Keratinocyte (primary cell): ENCODE measurements around the gene ALOX15. TPM values are rescaled to one million over a fixed set of nuclear protein-coding genes. Genes with fewer than 3 reads are reported as not detected.
"Not testable (repeated sequence)": the region's sequence is repeated elsewhere in the genome, so short reads cannot be mapped to it uniquely, and the experiment has no call there.

Source experiments
- DNase-seq: peaks from one replicate; pipeline ENCODE4 v3.0.0-alpha.2; 2011; ENCODE audit warnings: low read depth, missing footprints, low spot score
- FAIRE-seq: peaks from 2 replicates; lab custom pipeline; 2011; peaks lifted over from hg19 to GRCh38; lab: Jason Lieb, UNC
- H2AFZ ChIP-seq: 2 replicates; pipeline ENCODE4 v1.6.0; 2012; ENCODE audit warnings: low read length, control low read depth, inconsistent platforms; ENCODE audit not compliant: control insufficient read depth
- H3K27ac ChIP-seq: 2 replicates; pipeline ENCODE4 v1.5.1; 2011; ENCODE audit warnings: low read length; ENCODE audit not compliant: control insufficient read depth, insufficient read depth
- H3K27me3 ChIP-seq: 3 replicates; pipeline ENCODE4 v1.6.0; 2011; ENCODE audit warnings: low read length; ENCODE audit not compliant: control insufficient read depth, insufficient read depth; ENCODE audit errors: extremely low read depth
- H3K36me3 ChIP-seq, 2 experiments: 2 replicates in 1 of 2; 3 replicates in 1 of 2; pipeline ENCODE4 v1.5.1; 2011; ENCODE audit warnings: low read length in 2 of 2, mild to moderate bottlenecking in 1 of 2; ENCODE audit not compliant: control insufficient read depth in 2 of 2, insufficient read depth in 2 of 2; ENCODE audit errors: extremely low read depth in 1 of 2
- H3K4me1 ChIP-seq: 3 replicates; pipeline ENCODE4 v1.5.1; 2011; ENCODE audit warnings: low read length; ENCODE audit not compliant: control insufficient read depth, insufficient read depth; ENCODE audit errors: extremely low read depth
- H3K4me2 ChIP-seq: 3 replicates; pipeline ENCODE4 v1.6.0; 2011; ENCODE audit warnings: low read depth, low read length; ENCODE audit not compliant: control insufficient read depth, insufficient read depth; ENCODE audit errors: extremely low read depth
- H3K4me3 ChIP-seq, 3 experiments: fragments of 200-600 bp in 1 of 3; sonication (generic) in 1 of 3; 2 replicates in 2 of 3; 3 replicates in 1 of 3; pipeline ENCODE4 v1.5.1; 2011 to 2016; ENCODE audit warnings: low read length in 3 of 3, mild to moderate bottlenecking in 3 of 3, control low read depth in 2 of 3, inconsistent platforms in 1 of 3, low read depth in 1 of 3, mixed read lengths in 1 of 3, mixed run types in 1 of 3, moderate library complexity in 1 of 3; ENCODE audit not compliant: control insufficient read depth in 2 of 3, insufficient read depth in 2 of 3; ENCODE audit errors: extremely low read depth in 1 of 3
- H3K79me2 ChIP-seq: 2 replicates; pipeline ENCODE4 v1.6.0; 2012; ENCODE audit warnings: low read length; ENCODE audit not compliant: control insufficient read depth, insufficient read depth
- H3K9ac ChIP-seq: 3 replicates; pipeline ENCODE4 v1.6.0; 2011; ENCODE audit warnings: low read length; ENCODE audit not compliant: control insufficient read depth, insufficient read depth; ENCODE audit errors: extremely low read depth
- H3K9me1 ChIP-seq: 3 replicates; pipeline ENCODE4 v1.6.0; 2011; ENCODE audit warnings: low read length; ENCODE audit not compliant: control insufficient read depth, insufficient read depth; ENCODE audit errors: extremely low read depth
- H3K9me3 ChIP-seq: 2 replicates; pipeline ENCODE4 v1.5.1; 2012; ENCODE audit warnings: low read depth, low read length; ENCODE audit not compliant: control insufficient read depth
- H4K20me1 ChIP-seq: 3 replicates; pipeline ENCODE4 v1.6.0; 2011; ENCODE audit warnings: low read length; ENCODE audit not compliant: control insufficient read depth, insufficient read depth; ENCODE audit errors: extremely low read depth
- CTCF ChIP-seq, 3 experiments: IDR thresholded peaks in 1 of 3; conservative IDR thresholded peaks in 1 of 3; optimal IDR thresholded peaks in 1 of 3; 2 replicates in 2 of 3; 3 replicates in 1 of 3; pipeline versions ENCODE3 to v1.5.1; 2011; ENCODE audit warnings: low read length in 3 of 3, mild to moderate bottlenecking in 3 of 3, moderate library complexity in 2 of 3, control low read depth in 1 of 3, inconsistent platforms in 1 of 3; ENCODE audit not compliant: insufficient read depth in 2 of 3; ENCODE audit errors: extremely low read depth in 1 of 3
- EZH2 ChIP-seq: IDR thresholded peaks from one replicate; pipeline ENCODE4 v1.6.1; 2012; ENCODE audit warnings: inconsistent platforms, mild to moderate bottlenecking, low read length, moderate library complexity
- dilution Hi-C: fragments of 300-500 bp; cut with MboI; formaldehyde crosslinking; loops from one replicate; pipeline ENCODE4 v1.7.0; 2020; ENCODE audit warnings: low sequenced_read_pairs; ENCODE audit not compliant: extremely low pct_ligation_motif_present
- polyA plus RNA-seq, 5 experiments: library from polyadenylated mRNA; depleted of rRNA in 3 of 5; stranded (reverse) in 3 of 5; stranded (forward) in 1 of 5; unstranded in 1 of 5; fragments of >200 nt; gene quantifications; 1 replicate in 1 of 5; 2 replicates in 3 of 5; 3 replicates in 1 of 5; pipeline versions ENCODE4 v1.2.1 to v1.2.3, GENCODE V29; 2011 to 2012; ENCODE audit warnings: missing spikeins in 2 of 5, low read depth in 1 of 5, low replicate concordance in 1 of 5

ALOX15 gene
- polyA plus RNA-seq, 1 donor (not counting 4 experiments of a cell fraction or from before 2014, with no cell fraction given) = 0.04 TPM

- DNase-seq = no peak
Observed at GRCh38 chr17:4607261-4607741, 34.2 kb downstream of the ALOX15 start.

DNA sequence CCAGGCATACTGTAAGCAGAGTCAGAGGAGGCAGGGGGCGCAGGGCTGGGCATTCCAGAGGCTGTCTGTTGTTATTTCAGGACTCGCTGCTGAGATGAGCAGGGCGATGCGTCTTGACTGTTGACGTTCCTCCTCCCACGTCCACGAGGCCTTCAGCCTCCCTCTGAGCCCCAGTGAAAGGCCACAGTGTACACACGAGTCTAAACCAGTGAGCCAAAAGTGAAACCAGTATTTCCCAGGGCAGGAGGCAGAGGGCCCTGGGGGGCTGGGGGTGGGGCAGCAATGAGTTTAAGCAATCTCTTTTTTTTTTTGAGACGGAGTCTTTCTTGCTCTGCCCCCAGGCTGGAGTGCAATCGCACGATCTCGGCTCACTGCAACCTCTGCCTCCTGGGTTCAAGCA, 35.7 kb downstream of the ALOX15 start:
- TF ChIP-seq EZH2 (no peak), CTCF (optimal IDR thresholded peaks at IDR 0.05 in 1 of 3, IDR thresholded peaks at IDR 0.05 in 1 of 3, conservative IDR thresholded peaks at IDR 0.05 in 1 of 3; ENCODE audit: extremely low read depth in 1 of 3, insufficient read depth in 2 of 3, low read length in 3 of 3) (no peak)
- no peak overlapping the region for H3K4me2 ChIP-seq
- no peaks in the 10 kb centered on the region for H3K4me1 ChIP-seq
- H3K27ac ChIP-seq = no peak overlapping the region
- no peaks in the 10 kb centered on the region for H3K36me3 ChIP-seq
- DNase-seq (no peak), FAIRE-seq (no peak)
- peaks cover 16% of the 10 kb centered on the region for H3K27me3 ChIP-seq
- no peak overlapping the region for H2AFZ ChIP-seq
- no peaks in the 10 kb centered on the region for H3K9me3 ChIP-seq
- no peaks in the 10 kb centered on the region for H3K9me1 ChIP-seq
- H3K9ac ChIP-seq = no peak overlapping the region
- no peaks in the 10 kb centered on the region for H3K79me2 ChIP-seq
- H4K20me1 ChIP-seq = no peaks in the 10 kb centered on the region
- dilution Hi-C loops = no loop called here
- no peak overlapping the region for H3K4me3 ChIP-seq

More at GRCh38 chr17:4607261-4607741, 34.2 kb downstream of the ALOX15 start:
- Histone ChIP-seq H3K27ac (no peak overlapping the region), H4K20me1 (no peaks in the 10 kb centered on the region), H2AFZ (no peak overlapping the region), H3K4me1 (no peaks in the 10 kb centered on the region), H3K4me3 (no peak overlapping the region), H3K9me3 (no peaks in the 10 kb centered on the region), H3K36me3 (no peaks in the 10 kb centered on the region), H3K79me2 (no peaks in the 10 kb centered on the region), H3K9ac (no peak overlapping the region), H3K9me1 (no peaks in the 10 kb centered on the region), H3K27me3 (peaks cover 16% of the 10 kb centered on the region), H3K4me2 (no peak overlapping the region)
- no peak for FAIRE-seq
- TF ChIP-seq CTCF (optimal IDR thresholded peaks at IDR 0.05 in 1 of 3, IDR thresholded peaks at IDR 0.05 in 1 of 3, conservative IDR thresholded peaks at IDR 0.05 in 1 of 3; ENCODE audit: extremely low read depth in 1 of 3, insufficient read depth in 2 of 3, low read length in 3 of 3) = no peak
- no peak for TF ChIP-seq EZH2
- dilution Hi-C loops = no loop called here

DNA sequence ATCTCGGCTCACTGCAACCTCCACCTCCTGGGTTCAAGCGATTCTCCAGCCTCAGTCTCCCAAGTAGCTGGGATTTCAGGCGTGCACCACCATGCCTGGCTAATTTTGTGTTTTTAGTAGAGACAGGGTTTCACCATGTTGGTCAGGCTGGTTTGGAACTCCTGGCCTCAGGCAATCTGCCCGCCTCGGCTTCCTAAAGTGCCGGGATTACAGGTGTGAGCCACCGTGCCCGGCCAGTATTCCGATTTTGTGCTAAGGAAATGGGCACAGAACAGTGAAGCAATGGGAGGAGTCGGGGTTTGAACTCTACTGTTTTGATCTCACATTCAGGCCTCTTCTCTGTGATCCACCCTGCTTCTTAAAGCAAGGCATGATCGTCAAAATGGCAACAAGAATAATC, 36.7 kb downstream of the ALOX15 start:
- H3K4me1 ChIP-seq, H3K36me3 ChIP-seq, H3K9ac ChIP-seq, dilution Hi-C loops, H3K4me2 ChIP-seq, FAIRE-seq, H3K4me3 ChIP-seq, H4K20me1 ChIP-seq, H3K79me2 ChIP-seq, H3K27ac ChIP-seq, H3K9me3 ChIP-seq, DNase-seq, H2AFZ ChIP-seq, H3K9me1 ChIP-seq: not testable (repeated sequence)
- H3K27me3 ChIP-seq = peaks cover 22% of the 10 kb centered on the region
